ENCODE measurements around the gene ABCA3. TPM values are rescaled to one million over a fixed set of nuclear protein-coding genes. Genes with fewer than 3 reads are reported as not detected.

The ABCA3 gene
- total RNA-seq, 1 experiment from 2014 or later, result 58.4 TPM

DNA sequence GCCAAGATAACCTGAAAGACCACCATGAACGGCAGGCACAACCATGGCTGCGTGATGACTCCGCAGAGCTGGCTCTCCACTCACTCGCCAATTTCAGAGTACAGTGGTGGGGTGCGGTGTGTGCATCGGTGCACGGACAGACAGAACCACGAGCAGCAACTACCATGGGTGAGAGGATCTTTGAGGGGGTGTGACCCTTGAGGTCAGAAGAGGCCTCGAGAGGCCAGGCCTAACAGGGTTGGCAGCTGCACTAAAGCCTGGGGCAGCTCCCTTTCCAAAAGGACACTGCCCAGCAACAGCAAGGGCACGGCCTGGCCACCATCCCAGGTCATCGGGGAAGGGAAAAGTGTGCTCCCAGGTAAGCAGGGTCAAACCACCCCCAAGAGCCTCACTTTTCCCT lies 87.2 kb downstream of the ABCA3 start:
- POLR2A ChIA-PET, result interaction anchor here (0.7 kb wide), 1 partner anchor 65 kb away, joined by 4 read pairs; no protein-coding TSS in a partner anchor
- no peak for DNase-seq (ENCODE audit: low read depth, low spot score)
- H3K9me3 ChIP-seq (ENCODE audit: control insufficient read depth, insufficient read depth, low read depth, low read length), result no peaks in the 10 kb centered on the region
- in situ Hi-C loops (cut with HindIII; ENCODE audit: low pct_unique_long_range_greater_than_20kb, low sequenced_read_pairs) (no loop called here), intact Hi-C loops (cut with micrococcal nuclease; ENCODE audit: unreplicated experiment) (no loop called here)
- ATAC-seq, result no peak
- no peak for TF ChIP-seq SIN3A (IDR thresholded peaks at IDR 0.05; ENCODE audit: borderline replicate concordance, insufficient read depth, low read depth, low read length)
- TF ChIP-seq POLR2AphosphoS5 (IDR thresholded peaks at IDR 0.05; ENCODE audit: low read depth, low read length), result no peak
- TF ChIP-seq, protein P1, sequence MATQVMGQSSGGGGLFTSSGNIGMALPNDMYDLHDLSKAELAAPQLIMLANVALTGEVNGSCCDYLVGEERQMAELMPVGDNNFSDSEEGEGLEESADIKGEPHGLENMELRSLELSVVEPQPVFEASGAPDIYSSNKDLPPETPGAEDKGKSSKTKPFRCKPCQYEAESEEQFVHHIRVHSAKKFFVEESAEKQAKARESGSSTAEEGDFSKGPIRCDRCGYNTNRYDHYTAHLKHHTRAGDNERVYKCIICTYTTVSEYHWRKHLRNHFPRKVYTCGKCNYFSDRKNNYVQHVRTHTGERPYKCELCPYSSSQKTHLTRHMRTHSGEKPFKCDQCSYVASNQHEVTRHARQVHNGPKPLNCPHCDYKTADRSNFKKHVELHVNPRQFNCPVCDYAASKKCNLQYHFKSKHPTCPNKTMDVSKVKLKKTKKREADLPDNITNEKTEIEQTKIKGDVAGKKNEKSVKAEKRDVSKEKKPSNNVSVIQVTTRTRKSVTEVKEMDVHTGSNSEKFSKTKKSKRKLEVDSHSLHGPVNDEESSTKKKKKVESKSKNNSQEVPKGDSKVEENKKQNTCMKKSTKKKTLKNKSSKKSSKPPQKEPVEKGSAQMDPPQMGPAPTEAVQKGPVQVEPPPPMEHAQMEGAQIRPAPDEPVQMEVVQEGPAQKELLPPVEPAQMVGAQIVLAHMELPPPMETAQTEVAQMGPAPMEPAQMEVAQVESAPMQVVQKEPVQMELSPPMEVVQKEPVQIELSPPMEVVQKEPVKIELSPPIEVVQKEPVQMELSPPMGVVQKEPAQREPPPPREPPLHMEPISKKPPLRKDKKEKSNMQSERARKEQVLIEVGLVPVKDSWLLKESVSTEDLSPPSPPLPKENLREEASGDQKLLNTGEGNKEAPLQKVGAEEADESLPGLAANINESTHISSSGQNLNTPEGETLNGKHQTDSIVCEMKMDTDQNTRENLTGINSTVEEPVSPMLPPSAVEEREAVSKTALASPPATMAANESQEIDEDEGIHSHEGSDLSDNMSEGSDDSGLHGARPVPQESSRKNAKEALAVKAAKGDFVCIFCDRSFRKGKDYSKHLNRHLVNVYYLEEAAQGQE (IDR thresholded peaks at IDR 0.05; ENCODE audit: insufficient read depth in 1 of 2, low read depth in 2 of 2, low read length in 1 of 2), result no peak
- no peak for TF ChIP-seq TCF7L2 (IDR thresholded peaks at IDR 0.05; ENCODE audit: low read depth, low read length)
- TF ChIP-seq, protein P2, sequence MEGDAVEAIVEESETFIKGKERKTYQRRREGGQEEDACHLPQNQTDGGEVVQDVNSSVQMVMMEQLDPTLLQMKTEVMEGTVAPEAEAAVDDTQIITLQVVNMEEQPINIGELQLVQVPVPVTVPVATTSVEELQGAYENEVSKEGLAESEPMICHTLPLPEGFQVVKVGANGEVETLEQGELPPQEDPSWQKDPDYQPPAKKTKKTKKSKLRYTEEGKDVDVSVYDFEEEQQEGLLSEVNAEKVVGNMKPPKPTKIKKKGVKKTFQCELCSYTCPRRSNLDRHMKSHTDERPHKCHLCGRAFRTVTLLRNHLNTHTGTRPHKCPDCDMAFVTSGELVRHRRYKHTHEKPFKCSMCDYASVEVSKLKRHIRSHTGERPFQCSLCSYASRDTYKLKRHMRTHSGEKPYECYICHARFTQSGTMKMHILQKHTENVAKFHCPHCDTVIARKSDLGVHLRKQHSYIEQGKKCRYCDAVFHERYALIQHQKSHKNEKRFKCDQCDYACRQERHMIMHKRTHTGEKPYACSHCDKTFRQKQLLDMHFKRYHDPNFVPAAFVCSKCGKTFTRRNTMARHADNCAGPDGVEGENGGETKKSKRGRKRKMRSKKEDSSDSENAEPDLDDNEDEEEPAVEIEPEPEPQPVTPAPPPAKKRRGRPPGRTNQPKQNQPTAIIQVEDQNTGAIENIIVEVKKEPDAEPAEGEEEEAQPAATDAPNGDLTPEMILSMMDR (IDR thresholded peaks at IDR 0.05), result no peak
- CTCF ChIA-PET, result no interaction called here
- no peak overlapping the region; the same call in 1 of the 2 replicates for H3K27ac ChIP-seq (ENCODE audit: low read length)
- H3K36me3 ChIP-seq (ENCODE audit: control insufficient read depth, insufficient read depth, low read length), result peaks cover 15% of the 10 kb centered on the region
- no TSS peak for BruUV-seq (replicated peaks)
- H3K4me1 ChIP-seq (ENCODE audit: control insufficient read depth, insufficient read depth, low read length), result peaks cover 22% of the 10 kb centered on the region
- no peak overlapping the region for H3K4me3 ChIP-seq (ENCODE audit: low read depth in 2 of 2, low read length in 2 of 2)
- no peaks in the 10 kb centered on the region for H3K27me3 ChIP-seq (ENCODE audit: control insufficient read depth, insufficient read depth, low read length)

DNA sequence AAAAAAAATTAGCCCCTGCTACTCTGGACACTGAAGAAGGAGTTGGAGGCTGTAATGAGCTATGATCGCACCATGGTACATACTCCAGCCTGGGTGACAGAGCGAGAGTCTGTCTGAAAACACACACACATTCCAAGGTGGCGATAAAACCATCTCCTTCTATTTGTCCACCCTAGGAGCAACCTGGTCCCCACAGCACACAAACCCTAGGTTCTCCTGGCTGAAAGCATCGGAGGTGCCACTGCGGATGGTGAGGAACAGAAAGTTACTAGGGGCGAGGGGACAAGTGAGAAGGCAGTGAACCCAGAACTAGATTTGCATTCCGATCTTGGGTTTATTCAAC lies 87.8 kb downstream of the ABCA3 start:
- in situ Hi-C loops (cut with HindIII; ENCODE audit: low pct_unique_long_range_greater_than_20kb, low sequenced_read_pairs), result no loop called here
- Histone ChIP-seq H3K36me3 (ENCODE audit: control insufficient read depth, insufficient read depth, low read length) (peaks cover 10% of the 10 kb centered on the region; the same call in 1 of the 2 replicates), H3K4me1 (ENCODE audit: control insufficient read depth, insufficient read depth, low read length) (peaks cover 22% of the 10 kb centered on the region), H3K27ac (ENCODE audit: low read length) (0 out of 2 replicates have a peak overlapping the region, but pooled peaks have one; percentile 18), H3K27me3 (ENCODE audit: control insufficient read depth, insufficient read depth, low read length) (no peaks in the 10 kb centered on the region), H3K9me3 (ENCODE audit: control insufficient read depth, insufficient read depth, low read depth, low read length) (no peaks in the 10 kb centered on the region), H3K4me3 (ENCODE audit: low read depth in 2 of 2, low read length in 2 of 2) (no peak overlapping the region)
- peak; percentile 19; the same call in 1 of the 2 replicates for ATAC-seq
- BruUV-seq (replicated peaks), result no TSS peak
- ChIA-PET CTCF (interaction anchor here (0.7 kb wide), 1 partner anchor 112 kb away, joined by 3 read pairs; no protein-coding TSS in a partner anchor), POLR2A (interaction anchor here (0.5 kb wide), 1 partner anchor 11 kb away, joined by 5 read pairs; no protein-coding TSS in a partner anchor)
- intact Hi-C loops (cut with micrococcal nuclease; ENCODE audit: unreplicated experiment), result no loop called here
- DNase-seq (ENCODE audit: low read depth, low spot score), result no peak
- TF ChIP-seq, protein P2 (IDR thresholded peaks at IDR 0.05), result no peak
- TF ChIP-seq SIN3A (IDR thresholded peaks at IDR 0.05; ENCODE audit: borderline replicate concordance, insufficient read depth, low read depth, low read length) (no peak), POLR2AphosphoS5 (IDR thresholded peaks at IDR 0.05; ENCODE audit: low read depth, low read length) (no peak), TCF7L2 (IDR thresholded peaks at IDR 0.05; ENCODE audit: low read depth, low read length) (no peak)
- TF ChIP-seq, protein P1 (IDR thresholded peaks at IDR 0.05; ENCODE audit: insufficient read depth in 1 of 2, low read depth in 2 of 2, low read length in 1 of 2), result no peak
